G401.6 (cell line): ENCODE measurements around the gene CHTF18.
"Not testable (repeated sequence)": the region's sequence is repeated elsewhere in the genome, so short reads cannot be mapped to it uniquely, and the experiment has no call there.

Experiments
- FAIRE-seq: peaks from 2 replicates; lab custom pipeline; 2012; peaks lifted over from hg19 to GRCh38; lab: Jason Lieb, UNC

CHTF18 gene

DNA sequence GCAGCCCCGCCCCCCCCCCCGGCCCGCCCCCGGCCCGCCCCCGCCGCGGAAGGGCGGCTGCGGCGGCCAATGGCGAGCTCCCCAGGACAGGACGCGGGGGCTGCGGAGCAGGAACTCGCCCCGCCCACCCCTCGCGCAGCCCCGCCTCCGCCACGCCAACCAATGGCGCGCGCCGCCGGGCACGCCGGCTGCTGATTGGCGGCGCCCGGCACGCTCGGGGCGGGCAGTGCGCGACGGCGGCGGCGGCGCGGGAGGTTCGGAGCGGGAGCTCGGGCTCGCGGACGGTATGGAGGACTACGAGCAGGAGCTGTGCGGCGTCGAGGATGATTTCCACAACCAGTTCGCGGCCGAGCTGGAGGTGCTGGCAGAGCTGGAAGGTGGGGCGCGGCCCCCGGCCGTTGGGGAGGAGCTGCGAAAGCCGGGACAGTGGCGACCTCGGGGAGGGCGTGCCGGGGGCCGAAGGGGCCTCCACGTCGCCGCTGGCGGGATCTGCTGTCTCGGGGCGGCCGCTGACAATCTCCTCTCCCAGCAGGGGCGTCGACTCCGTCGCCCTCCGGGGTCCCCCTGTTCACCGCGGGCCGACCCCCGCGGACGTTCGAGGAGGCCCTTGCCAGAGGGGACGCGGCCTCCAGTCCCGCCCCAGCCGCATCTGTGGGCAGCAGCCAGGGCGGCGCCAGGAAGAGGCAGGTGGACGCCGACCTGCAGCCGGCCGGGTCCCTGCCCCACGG lies at the start of gene CHTF18:
TSS of gene CHTF18 (plus strand) at position 222 of the 728 bp plus-strand sequence. CDS start at position 287, 65 bp downstream.
- FAIRE-seq: no peak

DNA sequence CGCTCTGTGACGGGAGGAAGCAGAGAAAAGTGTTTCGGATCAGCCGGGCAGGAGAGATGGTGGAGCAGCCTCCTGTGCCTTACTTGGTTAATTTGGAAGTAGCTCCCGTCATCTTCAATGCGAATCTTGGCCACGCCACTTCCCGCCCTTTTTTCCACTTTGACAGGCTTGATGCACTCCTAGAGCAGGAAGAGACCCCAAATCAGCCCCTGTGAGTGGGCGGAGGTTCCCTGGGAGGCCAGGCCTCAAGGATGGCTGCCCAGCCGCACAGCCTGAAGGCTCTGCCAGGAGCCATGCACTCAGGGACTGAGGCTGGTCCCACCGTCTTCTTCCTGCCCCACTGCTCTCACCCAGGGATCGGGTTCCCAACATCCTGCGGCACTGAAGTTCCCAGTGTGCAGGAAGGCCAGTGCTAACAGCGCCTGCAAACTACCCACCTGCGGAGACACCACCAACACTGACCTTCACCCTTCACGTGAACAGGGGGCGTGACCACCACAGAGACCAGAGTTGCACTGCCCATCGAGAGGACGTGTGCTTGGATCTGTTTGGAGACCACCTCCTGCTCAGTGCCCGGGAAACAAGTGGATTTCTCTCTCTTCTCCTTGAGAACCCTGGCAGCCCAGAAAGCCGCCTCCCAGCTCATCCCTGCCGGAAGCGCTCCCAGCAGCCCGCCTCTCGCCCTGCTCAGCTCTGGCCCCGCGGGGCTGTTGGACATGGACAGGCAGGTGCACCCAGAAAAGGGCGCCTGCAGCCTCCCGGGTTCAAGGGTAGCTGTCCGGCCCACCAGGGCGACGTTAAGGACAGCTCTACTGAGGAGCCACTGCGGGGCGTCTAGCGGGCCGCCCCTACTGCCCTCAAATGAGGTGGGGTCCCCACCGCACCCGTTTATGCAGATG lies 48.6 kb upstream of the CHTF18 start:
- FAIRE-seq: no peak

DNA sequence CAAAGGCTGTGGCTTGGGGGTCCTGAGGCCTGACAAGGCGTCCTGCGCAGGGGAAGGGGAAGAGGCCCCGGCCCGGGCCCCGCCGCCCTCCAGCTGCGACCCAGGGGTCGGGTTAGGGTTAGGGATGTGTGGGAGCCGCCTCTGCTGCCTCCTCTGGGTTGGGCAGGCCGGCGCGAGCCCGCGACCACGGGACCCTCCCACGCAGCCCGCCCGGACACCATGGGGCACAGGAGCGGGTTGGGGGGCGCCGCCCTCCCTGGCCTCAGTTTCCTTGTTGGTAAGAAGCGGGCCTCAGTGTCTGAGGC lies 48.0 kb upstream of the CHTF18 start:
- no peak for FAIRE-seq

DNA sequence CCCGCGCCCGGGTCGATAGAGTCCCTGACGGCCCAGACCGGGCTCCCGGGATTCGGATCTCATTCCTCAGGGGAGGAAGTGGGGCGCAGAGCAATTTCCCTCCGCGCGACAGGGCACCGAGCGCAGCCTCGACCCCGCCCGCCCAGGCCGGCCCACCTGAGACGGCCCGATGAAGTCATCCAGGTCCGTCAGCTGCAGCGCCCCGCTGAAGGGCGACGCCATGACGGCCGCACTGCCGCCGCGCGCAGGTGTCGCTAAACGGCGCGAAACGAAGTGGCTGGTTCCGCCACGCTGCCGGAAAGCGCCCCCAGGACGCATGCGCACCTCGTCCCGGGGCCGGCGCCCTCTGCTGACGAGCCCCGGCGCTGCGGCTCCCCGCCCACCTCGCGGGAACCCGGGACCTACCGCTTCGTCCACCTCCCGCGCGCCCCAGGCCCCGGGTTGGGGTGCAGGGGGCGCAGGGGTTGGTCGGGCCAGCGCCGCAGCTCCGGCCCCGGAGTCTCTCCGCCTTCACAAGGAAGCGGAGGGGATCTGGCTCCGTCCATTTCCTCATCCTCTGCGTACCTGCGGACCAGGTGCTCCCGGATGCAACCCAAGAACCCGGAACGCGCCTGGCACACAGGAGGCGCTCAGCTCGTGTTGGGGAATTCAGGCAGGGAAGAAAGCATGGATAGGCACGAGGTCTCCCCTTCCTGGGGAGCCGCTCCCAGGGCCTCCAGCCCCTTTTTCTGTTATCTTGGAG lies 47.5 kb upstream of the CHTF18 start, which contains the start of gene CIAO3:
TSS of gene CIAO3 (minus strand) at position 234 of the 742 bp plus-strand sequence. CDS start at position 222, 12 bp downstream.
- no peak for FAIRE-seq

- no peak for FAIRE-seq
Measured at GRCh38 chr16:741986-742629, 46.3 kb upstream of the CHTF18 start.

GRCh38 chr16:742894-743293 lies 45.5 kb upstream of the CHTF18 start:
- FAIRE-seq: not testable (repeated sequence)

GRCh38 chr16:743794-744500 lies 44.5 kb upstream of the CHTF18 start:
- FAIRE-seq: no peak

GRCh38 chr16:745739-746138 lies 42.7 kb upstream of the CHTF18 start:
- FAIRE-seq: no peak

- FAIRE-seq: no peak
Measured at GRCh38 chr16:746637-747036, 41.8 kb upstream of the CHTF18 start.

- FAIRE-seq: no peak
Measured at GRCh38 chr16:747978-748746, 40.3 kb upstream of the CHTF18 start.

GRCh38 chr16:749010-749409 lies 39.4 kb upstream of the CHTF18 start:
- no peak for FAIRE-seq

DNA sequence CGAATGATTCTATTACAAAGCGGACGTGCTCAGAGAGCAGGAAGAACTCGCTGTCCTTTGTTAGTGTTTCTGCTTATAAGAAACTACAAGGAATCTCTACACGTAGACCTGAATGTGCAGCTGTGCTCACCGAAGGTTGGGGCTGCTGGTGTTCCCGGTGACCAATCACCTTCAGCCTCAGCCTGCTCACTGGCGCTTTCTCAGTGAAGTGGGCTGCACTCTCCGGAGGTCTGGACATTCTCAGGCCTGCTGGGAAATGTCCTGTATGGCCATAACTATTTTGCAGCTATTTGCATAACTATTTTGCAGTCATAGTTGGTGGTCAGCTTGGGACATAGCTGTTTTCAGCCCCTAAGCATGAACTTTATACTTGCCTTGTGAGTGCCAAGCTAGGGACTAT lies 37.9 kb upstream of the CHTF18 start:
- no peak for FAIRE-seq

DNA sequence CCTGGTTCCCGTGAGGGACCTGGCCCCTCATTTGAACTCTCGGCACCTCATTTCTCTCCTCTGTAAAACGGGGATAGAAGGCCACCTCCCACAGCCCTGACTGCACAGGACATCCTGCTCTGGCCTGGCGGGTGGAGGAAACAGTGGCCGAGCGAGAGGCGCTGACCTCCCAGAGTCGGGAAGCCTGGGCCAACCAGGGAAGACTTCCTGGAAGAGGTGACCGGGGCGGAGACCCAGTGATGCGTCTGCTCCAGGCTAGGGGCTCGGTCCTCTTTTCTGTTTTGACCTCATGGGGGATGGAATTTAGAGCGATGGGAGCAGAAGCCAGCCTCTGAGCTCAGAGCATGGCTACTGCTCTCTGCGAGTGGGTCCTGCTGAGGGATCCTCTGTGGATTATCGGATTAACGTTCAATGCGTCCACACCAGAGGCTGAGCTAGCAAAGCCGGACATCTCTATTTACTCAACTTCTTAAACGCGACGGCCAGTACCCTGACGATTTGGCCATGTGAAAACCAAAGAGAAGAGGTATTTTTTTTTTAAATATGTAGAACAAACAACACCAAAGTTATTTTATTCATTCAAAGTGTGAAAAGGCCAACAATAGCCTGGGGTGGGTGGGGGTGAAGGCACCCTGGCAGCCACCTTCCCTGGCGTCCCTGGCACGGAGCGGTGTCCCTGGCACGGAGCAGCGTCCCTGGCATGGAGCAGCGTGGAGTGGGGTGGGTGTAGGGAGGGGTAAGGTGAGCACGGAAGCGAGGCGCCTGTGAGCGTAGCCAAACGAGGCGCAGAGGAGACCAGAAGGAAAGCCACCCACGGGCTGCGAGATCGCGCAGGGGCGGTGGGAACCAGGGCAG lies 37.0 kb upstream of the CHTF18 start:
- no peak for FAIRE-seq

GRCh38 chr16:752007-752312 lies 36.5 kb upstream of the CHTF18 start:
- no peak for FAIRE-seq

GRCh38 chr16:754121-754607 lies 34.3 kb upstream of the CHTF18 start:
- FAIRE-seq: not testable (repeated sequence)

- no peak for FAIRE-seq
Measured at GRCh38 chr16:754656-755055, 33.8 kb upstream of the CHTF18 start.

DNA sequence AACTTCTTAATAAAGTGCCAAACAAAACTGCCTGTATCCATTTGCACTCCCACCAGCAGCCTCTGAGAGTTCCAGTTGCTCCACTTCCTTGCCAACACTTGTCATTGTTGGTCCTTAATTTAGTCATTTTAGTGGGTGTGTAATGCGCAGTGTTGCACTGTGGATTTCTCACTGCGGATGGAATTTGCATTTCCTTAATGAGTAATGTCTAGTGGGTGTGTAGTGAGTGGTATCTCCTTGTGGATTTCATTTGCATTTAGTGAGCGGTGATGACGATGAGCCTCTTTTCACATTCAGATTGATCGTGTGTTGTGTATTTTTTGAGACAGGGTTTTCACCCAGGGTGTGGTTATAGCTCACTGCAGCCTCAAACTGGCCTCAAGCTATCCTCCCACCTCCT lies 32.0 kb upstream of the CHTF18 start:
- no peak for FAIRE-seq

DNA sequence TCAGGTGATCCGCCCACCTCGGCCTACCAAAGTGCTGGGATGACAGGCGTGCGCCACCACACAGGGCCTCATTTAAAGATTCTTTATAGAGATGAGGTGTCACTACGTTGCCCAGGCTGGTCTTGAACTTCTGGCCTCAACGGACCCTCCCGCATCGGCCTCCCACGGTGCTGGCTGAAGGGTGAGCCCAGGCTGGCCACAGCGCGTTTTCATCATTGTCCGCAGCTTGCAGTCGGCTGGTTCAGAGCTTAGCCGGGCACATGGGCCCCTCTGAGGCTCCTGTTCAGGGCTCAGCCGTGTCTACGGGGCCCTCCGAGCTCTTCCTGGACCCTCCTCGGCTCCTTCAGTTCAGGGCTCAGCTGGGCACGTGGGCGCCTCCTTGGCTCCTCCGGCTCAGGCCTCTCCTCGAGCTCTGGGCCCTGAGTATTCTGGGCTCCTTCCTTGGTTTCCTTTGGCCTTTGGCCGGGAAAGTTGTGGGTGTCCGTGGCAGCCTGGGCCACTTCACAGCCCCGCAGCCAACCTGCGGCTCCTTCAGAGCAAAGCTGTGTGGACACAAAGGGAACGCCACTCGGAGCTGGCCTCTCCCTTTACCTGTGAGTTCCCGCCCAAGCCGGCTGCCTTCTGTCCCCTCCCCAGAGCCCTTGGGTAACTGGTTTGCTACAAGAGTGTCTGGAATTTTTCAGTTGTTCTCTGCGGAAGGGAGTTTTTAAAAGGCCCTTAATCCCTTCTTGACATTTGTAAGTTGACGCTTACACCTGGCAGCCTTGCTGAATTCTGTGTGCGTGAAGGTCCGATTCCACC lies 29.1 kb upstream of the CHTF18 start:
- FAIRE-seq: no peak

- FAIRE-seq: no peak
Measured at GRCh38 chr16:760065-760464, 28.4 kb upstream of the CHTF18 start.
